HG03457 (cell line): Measurements from ENCODE around the gene STYXL1.
"Not testable (repeated sequence)": the region's sequence is repeated elsewhere in the genome, so short reads cannot be mapped to it uniquely, and the experiment has no call there.

Experiments used
- ATAC-seq: cut with Tn5 transposase; IDR thresholded peaks from one replicate; pipeline ENCODE4 v1.9.1; 2021; ENCODE audit warnings: moderate number of reproducible peaks; ENCODE audit not compliant: unreplicated experiment

The STYXL1 gene

GRCh38 chr7:76066716-76067503 is 19.1 kb upstream of the STYXL1 start:
- ATAC-seq = no peak

- ATAC-seq = no peak
These were observed 17.3 kb upstream of the STYXL1 start for GRCh38 chr7:76065016-76065612.

- no peak for ATAC-seq
These were observed 16.6 kb upstream of the STYXL1 start for GRCh38 chr7:76064208-76064970.

- ATAC-seq = no peak
These were observed 15.7 kb upstream of the STYXL1 start for GRCh38 chr7:76063525-76063924.

GRCh38 chr7:76063114-76063513 is 15.3 kb upstream of the STYXL1 start:
- ATAC-seq = no peak

- ATAC-seq = no peak
These were observed 14.5 kb upstream of the STYXL1 start for GRCh38 chr7:76062254-76062653.

GRCh38 chr7:76060842-76061241 is 13.0 kb upstream of the STYXL1 start:
- ATAC-seq = no peak

- ATAC-seq = not testable (repeated sequence)
These were observed 10.9 kb upstream of the STYXL1 start for GRCh38 chr7:76058745-76059144.

GRCh38 chr7:76057813-76058145 is 10.0 kb upstream of the STYXL1 start:
- no peak for ATAC-seq

- ATAC-seq = no peak
These were observed 9.5 kb upstream of the STYXL1 start for GRCh38 chr7:76057103-76057812.

GRCh38 chr7:76056241-76056640 is 8.4 kb upstream of the STYXL1 start:
- ATAC-seq = no peak

- ATAC-seq = no peak
These were observed 6.6 kb upstream of the STYXL1 start for GRCh38 chr7:76054123-76055120.

- no peak for ATAC-seq
These were observed 5.7 kb upstream of the STYXL1 start for GRCh38 chr7:76053461-76053860.

- not testable (repeated sequence) for ATAC-seq
These were observed 4.9 kb upstream of the STYXL1 start for GRCh38 chr7:76052681-76053080.

- ATAC-seq = no peak
These were observed 4.0 kb upstream of the STYXL1 start for GRCh38 chr7:76051840-76052239.

GRCh38 chr7:76050545-76050944 is 2.7 kb upstream of the STYXL1 start:
- no peak for ATAC-seq

- ATAC-seq = no peak
These were observed 1.5 kb upstream of the STYXL1 start for GRCh38 chr7:76049295-76049694.

- no peak for ATAC-seq
These were observed 828 bp upstream of the STYXL1 start for GRCh38 chr7:76048668-76048988.

- no peak for ATAC-seq
These were observed 442 bp downstream of the STYXL1 start for GRCh38 chr7:76047305-76047810.

- ATAC-seq = no peak
These were observed 3.4 kb downstream of the STYXL1 start for GRCh38 chr7:76044375-76044865.
